AG09319 (cell line): ENCODE results near the gene CTDNEP1.

Experiments used
- DNase-seq: peaks from one replicate; pipeline ENCODE4 v3.0.0-alpha.2; 2010; ENCODE audit warnings: low read depth; ENCODE audit errors: extremely low read depth
- CTCF ChIP-seq: IDR thresholded peaks from 2 replicates; pipeline ENCODE4 v1.5.1; 2011; ENCODE audit warnings: low read depth, mild to moderate bottlenecking, inconsistent platforms, low read length, moderate library complexity

Gene CTDNEP1

GRCh38 chr17:7260151-7260550 is 8.6 kb upstream of the CTDNEP1 start:
- no peak for DNase-seq
- no peak for TF ChIP-seq CTCF

- DNase-seq = no peak
- no peak for TF ChIP-seq CTCF
These were observed 8.0 kb upstream of the CTDNEP1 start for GRCh38 chr17:7259555-7259889.

GRCh38 chr17:7258731-7259554 is 7.4 kb upstream of the CTDNEP1 start:
- no peak for TF ChIP-seq CTCF
- DNase-seq = no peak

GRCh38 chr17:7256766-7257456 is 5.4 kb upstream of the CTDNEP1 start:
- DNase-seq = no peak
- no peak for TF ChIP-seq CTCF

GRCh38 chr17:7254511-7254910 is 3.0 kb upstream of the CTDNEP1 start:
- no peak for TF ChIP-seq CTCF
- no peak for DNase-seq

GRCh38 chr17:7253082-7253481 is 1.5 kb upstream of the CTDNEP1 start:
- no peak for TF ChIP-seq CTCF
- DNase-seq = no peak
